K562 (cell line): ENCODE results near the gene C19orf47. TPM values are rescaled to one million over a fixed set of nuclear protein-coding genes. Genes with fewer than 3 reads are reported as not detected.

ENCODE experiments used
- ATAC-seq: fragments of 200-7000 bp; cut with Tn5 transposase; 3 replicates; pipeline ENCODE4 v1.9.1; 2020; ENCODE audit warnings: moderate library complexity
- BruUV-seq: library from RNA; stranded (reverse); fragments of 400-500 nt; replicated peaks from 2 replicates; lab custom pipeline; 2021; lab: Mats Ljungman, UMichigan
- CTCF ChIA-PET: fragments of 300-600 bp; formaldehyde crosslinking; extraction: SDS; loops from one replicate; lab custom pipeline; 2021; ENCODE audit warnings: low intra/inter-chr PET ratio; lab: Yijun Ruan, JAX
- POLR2A ChIA-PET: fragments of 300-600, 350-650 bp; sonication (Branson Sonifier 250); formaldehyde crosslinking; extraction: SDS; loops from one replicate; lab custom pipeline; 2021; ENCODE audit warnings: antibody characterized with exemption, inconsistent platforms; lab: Yijun Ruan, JAX
- DNase-seq, 4 experiments: peaks; one replicate each; pipeline versions ENCODE4 v3.0.0 to v3.0.0-alpha.2; 2011 to 2018; ENCODE audit warnings: low spot score in 3 of 4, mixed read lengths in 3 of 4; ENCODE audit errors: extremely low read depth in 1 of 4
- FAIRE-seq: peaks from 2 replicates; lab custom pipeline; 2011; peaks lifted over from hg19 to GRCh38; lab: Jason Lieb, UNC
- H2AFZ ChIP-seq: 2 replicates; pipeline ENCODE4 v1.6.0; 2011; ENCODE audit warnings: low read depth, low read length, control low read depth, inconsistent platforms
- H3K27ac ChIP-seq: fragments of 200-600 bp; 3 replicates; pipeline ENCODE4 v1.8.0; 2011; ENCODE audit warnings: low read depth, mild to moderate bottlenecking, control low read depth, inconsistent platforms, low read length, moderate library complexity, mixed read lengths; ENCODE audit errors: extremely low read depth
- H3K27me3 ChIP-seq, 2 experiments: fragments of 300-600 bp in 1 of 2; 2 replicates in 1 of 2; 3 replicates in 1 of 2; pipeline versions ENCODE4 v1.6.0 to v1.8.0; 2011; ENCODE audit warnings: inconsistent platforms in 2 of 2, low read length in 2 of 2, mild to moderate bottlenecking in 1 of 2, mixed read lengths in 1 of 2, moderate library complexity in 1 of 2; ENCODE audit not compliant: control insufficient read depth in 2 of 2, insufficient read depth in 2 of 2
- H3K36me3 ChIP-seq: fragments of 300-600 bp; 3 replicates; pipeline ENCODE4 v1.8.0; 2011; ENCODE audit warnings: mild to moderate bottlenecking, low read length, inconsistent platforms; ENCODE audit not compliant: control insufficient read depth, insufficient read depth
- H3K4me1 ChIP-seq, 2 experiments: fragments of 200-600 bp in 1 of 2; replicated peaks in 1 of 2; 2 replicates in 1 of 2; 3 replicates in 1 of 2; pipeline versions ENCODE4 v1.5.1 to v1.8.0; 2011; ENCODE audit warnings: inconsistent platforms in 2 of 2, low read length in 2 of 2, mild to moderate bottlenecking in 1 of 2, mixed read lengths in 1 of 2, moderate library complexity in 1 of 2; ENCODE audit not compliant: control insufficient read depth in 2 of 2, insufficient read depth in 2 of 2
- H3K4me2 ChIP-seq: 2 replicates; pipeline ENCODE4 v1.6.1; 2011; ENCODE audit warnings: low read length, control low read depth, inconsistent platforms, mixed read lengths; ENCODE audit not compliant: insufficient read depth
- H3K4me3 ChIP-seq: fragments of 200-600 bp; sonication (generic), shearing (Covaris generic); 2 replicates; pipeline ENCODE4 v1.5.1; 2016; ENCODE audit warnings: control low read depth, inconsistent platforms
- H3K79me2 ChIP-seq: fragments of 200-600 bp; 3 replicates; pipeline ENCODE4 v1.8.0; 2011; ENCODE audit warnings: low read length, inconsistent platforms; ENCODE audit not compliant: control insufficient read depth, insufficient read depth
- H3K9ac ChIP-seq, 2 experiments: 2 replicates each; pipeline versions ENCODE4 v1.6.0 to v1.6.1; 2011; ENCODE audit warnings: low read depth in 2 of 2, low read length in 2 of 2, control low read depth in 1 of 2, inconsistent platforms in 1 of 2, mild to moderate bottlenecking in 1 of 2, mixed read lengths in 1 of 2; ENCODE audit not compliant: insufficient read depth in 1 of 2
- H3K9me1 ChIP-seq: one replicate; pipeline ENCODE4 v1.6.0; 2011; ENCODE audit warnings: inconsistent platforms, mild to moderate bottlenecking, low read length, moderate library complexity; ENCODE audit not compliant: control insufficient read depth, insufficient read depth
- H3K9me3 ChIP-seq: replicated peaks from 2 replicates; pipeline ENCODE4 v1.5.1; 2011; ENCODE audit warnings: low read depth, low read length, inconsistent platforms; ENCODE audit not compliant: control insufficient read depth, insufficient read depth
- H4K20me1 ChIP-seq: replicated peaks from 2 replicates; pipeline ENCODE4 v1.6.1; 2011; ENCODE audit warnings: low read length, inconsistent platforms, mixed read lengths; ENCODE audit not compliant: control insufficient read depth, insufficient read depth
- CREM ChIP-seq: IDR thresholded peaks from 2 replicates; pipeline ENCODE4 v1.6.1; 2014; ENCODE audit warnings: antibody characterized with exemption, low read depth
- ETS2 ChIP-seq: IDR thresholded peaks from 2 replicates; pipeline ENCODE4 v1.6.1; 2016; ENCODE audit warnings: borderline replicate concordance, missing genetic modification characterization, mild to moderate bottlenecking, moderate library complexity, missing compliant biosample characterization; ENCODE audit not compliant: poor library complexity, severe bottlenecking
- HCFC1 ChIP-seq: IDR thresholded peaks from 2 replicates; pipeline ENCODE4 v1.6.1; 2012; ENCODE audit warnings: low read depth, low read length, improper control_type of control experiment
- KAT7 ChIP-seq: sonication (generic); formaldehyde crosslinking; IDR thresholded peaks from 2 replicates; pipeline ENCODE4 v1.8.0; 2022; ENCODE audit warnings: missing genetic modification reagents, mild to moderate bottlenecking, borderline replicate concordance
- NR2C2 ChIP-seq, 2 experiments: fragments of 200-800 bp in 1 of 2; sonication (Bioruptor generic) in 1 of 2; sonication (generic) in 1 of 2; formaldehyde crosslinking in 1 of 2; IDR thresholded peaks; 2 replicates each; pipeline versions ENCODE4 v1.6.1 to v1.8.0; 2016 to 2022; ENCODE audit warnings: mild to moderate bottlenecking in 1 of 2, missing compliant biosample characterization in 1 of 2, missing genetic modification characterization in 1 of 2, missing genetic modification reagents in 1 of 2
- TOE1 ChIP-seq, 2 experiments: fragments of 450-650 bp in 1 of 2; sonication (generic) in 1 of 2; formaldehyde crosslinking in 1 of 2; IDR thresholded peaks; 2 replicates each; pipeline versions ENCODE4 v1.7.1 to v1.8.0; 2016 to 2022; ENCODE audit warnings: borderline replicate concordance in 2 of 2, mild to moderate bottlenecking in 2 of 2, antibody characterized with exemption in 1 of 2, inconsistent platforms in 1 of 2, low read depth in 1 of 2, missing genetic modification reagents in 1 of 2, moderate library complexity in 1 of 2
- ZFP91 ChIP-seq: sonication (generic); formaldehyde crosslinking; IDR thresholded peaks from 2 replicates; pipeline ENCODE4 v1.8.0; 2022; ENCODE audit warnings: mild to moderate bottlenecking, missing genetic modification reagents
- ZNF239 ChIP-seq: fragments of 250-450 bp; sonication (Bioruptor Pico); IDR thresholded peaks from 2 replicates; pipeline ENCODE4 v1.4.0; 2020; ENCODE audit warnings: mild to moderate bottlenecking
- ZNF561 ChIP-seq: fragments of 450-650 bp; formaldehyde crosslinking; conservative IDR thresholded peaks from 2 replicates; pipeline ENCODE4 v1.4.0; 2020; ENCODE audit warnings: mild to moderate bottlenecking, moderate library complexity
- ZNF592 ChIP-seq: fragments of 450-650 bp; IDR thresholded peaks from 2 replicates; pipeline ENCODE4 v1.6.1; 2017; ENCODE audit warnings: antibody characterized with exemption, mild to moderate bottlenecking
- WGBS: fragments of 100-300 bp; shearing (Covaris generic); methylation state at CpG from one replicate; pipeline ENCODE4 v1.1.6; 2016; ENCODE audit warnings: low coverage, mixed read lengths; ENCODE audit not compliant: insufficient coverage; ENCODE audit errors: missing lambda C conversion rate; 5-methylcytosine and 5-hydroxymethylcytosine counted together
- in situ Hi-C: fragments of 300-500 bp; cut with MboI; formaldehyde crosslinking; loops from 4 replicates; pipeline ENCODE4 v1.15.0; 2018; ENCODE audit warnings: inconsistent platforms, mixed read lengths
- intact Hi-C: fragments of 100-400 bp; cut with micrococcal nuclease; formaldehyde crosslinking; loops from 2 replicates; pipeline ENCODE4 v1.14.2; 2022
- polyA plus RNA-seq, 8 experiments: library from polyadenylated mRNA; depleted of rRNA in 4 of 8; stranded (reverse) in 5 of 8; unstranded in 3 of 8; fragments of >200 nt; fragmentation: Nextera tagmentation in 2 of 8; fragmentation: Illumina TruSeq in 1 of 8; extraction: Ambion mirVana in 2 of 8; extraction: Trizol in 1 of 8; gene quantifications; 2 replicates each; pipeline versions ENCODE4 v1.2.1 to v1.2.3, GENCODE V29; 2011 to 2014; ENCODE audit warnings: inconsistent platforms in 1 of 8, missing spikeins in 1 of 8
- total RNA-seq, 7 experiments: library from RNA; depleted of rRNA in 6 of 7; stranded (reverse); fragments of >200 nt in 6 of 7; fragmentation: Illumina TruSeq in 2 of 7; extraction: Trizol in 2 of 7; gene quantifications; 2 replicates each; pipeline versions ENCODE4 v1.2.1 to v1.2.3, GENCODE V29; 2011 to 2021; ENCODE audit warnings: low replicate concordance in 1 of 7

The C19orf47 gene
- total and polyA plus RNA-seq, 9 of the 15 experiments (the other 6 are each of a cell fraction or from before 2014, with no cell fraction given), result 0.08 to 26.1 (median 14.7) TPM

- TSS peak; percentile 98 for BruUV-seq
- peak overlapping the region; percentile 95 for H2AFZ ChIP-seq
- TF ChIP-seq NR2C2 (CRISPR knock-in tag; IDR thresholded peaks at IDR 0.05), result no peak
- peak; percentile 66; the same call in 1 of the 2 replicates for TF ChIP-seq NR2C2 (tag; IDR thresholded peaks at IDR 0.05)
- TF ChIP-seq TOE1 (IDR thresholded peaks at IDR 0.05; ENCODE audit: borderline replicate concordance), result peak; percentile 16; the same call in 1 of the 2 replicates
- TF ChIP-seq TOE1 (CRISPR knock-in tag; IDR thresholded peaks at IDR 0.05; ENCODE audit: borderline replicate concordance, low read depth), result no peak
- TF ChIP-seq ZNF561 (CRISPR knock-in tag), result no peak
- TF ChIP-seq ETS2 (tag), result no peak
- peak; percentile 75 for TF ChIP-seq ZNF592
- TF ChIP-seq HCFC1, result peak; percentile 51; the same call in 1 of the 2 replicates
- peak; percentile 97 for TF ChIP-seq ZFP91 (CRISPR knock-in tag)
- TF ChIP-seq CREM, result peak; percentile 95
- 0 out of 2 replicates have a peak, but pooled peaks have one; percentile 66 for TF ChIP-seq KAT7 (CRISPR knock-in tag)
- peak; percentile 22; the same call in 1 of the 2 replicates for TF ChIP-seq ZNF239
Observed at GRCh38 chr19:40285353-40286234, 62.6 kb downstream of the C19orf47 start.

More at GRCh38 chr19:40285353-40286234, 62.6 kb downstream of the C19orf47 start:
- Histone ChIP-seq H3K9ac (peak overlapping the region; percentile 91 to 95), H3K4me2 (peak overlapping the region; percentile 99), H3K9me3 (no peaks in the 10 kb centered on the region), H4K20me1 (no peaks in the 10 kb centered on the region; the same call in 1 of the 2 replicates), H3K9me1 (no peaks in the 10 kb centered on the region), H3K36me3 (peaks cover 30% of the 10 kb centered on the region), H3K79me2 (peaks cover 45% of the 10 kb centered on the region), H3K4me1 (peaks cover 27 to 29% of the 10 kb centered on the region in 2 experiments), H3K27ac (peak overlapping the region; percentile 96), H3K4me3 (peak overlapping the region; percentile 83), H3K27me3 (no peaks in the 10 kb centered on the region)
- POLR2A ChIA-PET, result no interaction called here
- peak; percentile 91 for ATAC-seq
- intact Hi-C loops (no loop called here), in situ Hi-C loops (no loop called here)
- CTCF ChIA-PET, result no interaction called here
- WGBS, result 11% methylated on average over 39 of the region's 42 CpGs
- peak; percentile 94 to 100 (median 96) for DNase-seq
- peak; percentile 98 for FAIRE-seq
